Glomerular visceral epithelial cell (primary cell): Measurements from ENCODE around the gene SP140.
"Not testable (repeated sequence)": the region's sequence is repeated elsewhere in the genome, so short reads cannot be mapped to it uniquely, and the experiment has no call there.

ENCODE experiments used
- DNase-seq: peaks from one replicate; pipeline ENCODE4 v3.0.0-alpha.2; 2016; ENCODE audit errors: extremely low spot score

SP140 gene

DNA sequence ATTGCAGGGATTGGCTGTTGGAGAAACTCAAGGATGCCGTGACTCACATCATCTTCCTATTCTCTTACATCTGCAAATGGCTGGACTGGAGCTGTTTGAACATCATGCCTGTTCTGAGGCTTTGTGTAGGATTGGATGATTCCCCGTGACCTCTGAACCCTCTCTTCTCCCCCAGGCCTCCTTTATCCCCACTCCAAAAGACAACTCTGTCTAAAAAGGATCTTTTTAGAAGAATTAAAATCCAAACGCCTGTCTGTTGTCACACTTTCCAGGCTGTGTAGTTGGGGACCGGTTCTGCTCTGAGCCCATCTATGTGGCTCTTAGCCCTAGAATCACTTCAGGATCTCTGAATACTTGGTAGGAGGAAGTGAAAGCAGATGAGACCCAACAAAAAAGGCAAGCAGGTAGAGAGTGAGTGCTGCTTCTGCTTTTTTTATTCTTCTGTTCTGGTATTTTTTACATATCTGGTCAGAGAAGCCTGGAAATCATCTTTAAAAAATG is 565 bp downstream of the SP140 start:
- DNase-seq, result no peak

- DNase-seq, result no peak
Measured at GRCh38 chr2:230227216-230227615, 1.7 kb downstream of the SP140 start.

GRCh38 chr2:230230087-230230486 is 4.6 kb downstream of the SP140 start:
- DNase-seq, result peak; percentile 88

DNA sequence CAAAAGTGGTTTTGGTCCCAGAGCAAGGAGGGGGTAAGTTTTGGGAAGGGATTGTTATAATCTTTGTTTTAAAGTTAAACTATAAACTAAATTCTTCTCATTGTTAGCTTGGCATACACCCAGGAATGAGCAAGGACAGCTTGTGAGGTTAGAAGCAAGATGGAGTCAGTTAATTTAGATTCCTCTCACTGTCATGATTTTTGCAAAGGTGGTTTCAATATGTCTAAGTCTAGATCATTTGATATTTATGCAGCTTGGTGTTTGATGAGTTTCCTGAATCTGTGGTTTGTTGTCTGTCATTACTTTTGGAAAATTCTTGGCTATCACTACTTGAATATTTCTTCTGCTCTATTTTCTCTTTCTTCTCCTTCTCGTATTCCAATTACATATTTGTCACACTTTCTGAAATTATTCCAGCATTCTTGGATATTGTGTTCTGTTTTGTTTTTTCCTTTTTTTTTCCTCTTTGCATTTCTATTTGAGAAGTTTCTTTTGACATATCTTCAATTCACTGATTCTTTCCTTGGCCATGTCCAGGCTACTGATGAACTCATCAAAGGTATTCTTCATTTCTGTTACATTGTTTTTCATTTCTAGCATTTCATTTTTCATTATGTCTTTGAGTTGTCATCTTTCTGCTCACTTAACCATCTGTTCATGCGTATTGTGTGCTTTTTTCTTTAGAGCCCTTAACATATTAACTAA is 5.1 kb downstream of the SP140 start:
- no peak for DNase-seq

DNA sequence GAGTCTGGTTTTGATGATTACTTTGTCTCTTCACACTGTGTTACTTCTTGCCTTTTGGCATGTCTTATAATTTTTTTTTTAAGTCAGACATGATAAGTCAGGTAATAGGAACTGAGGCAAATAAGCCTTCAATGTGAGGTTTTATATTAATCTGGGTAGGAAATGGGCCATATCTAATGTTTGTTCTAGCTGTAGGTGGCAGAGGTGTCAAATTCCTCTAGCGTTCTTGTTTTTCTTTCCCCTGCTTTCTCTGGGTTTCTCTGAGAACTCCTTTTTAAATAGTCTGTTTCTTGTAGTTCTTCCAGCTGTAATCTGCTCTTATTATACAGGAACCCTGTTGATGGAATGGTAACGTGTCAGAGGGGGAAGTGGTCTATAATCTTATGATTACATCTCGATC is 5.7 kb downstream of the SP140 start:
- DNase-seq, result peak; percentile 15

DNA sequence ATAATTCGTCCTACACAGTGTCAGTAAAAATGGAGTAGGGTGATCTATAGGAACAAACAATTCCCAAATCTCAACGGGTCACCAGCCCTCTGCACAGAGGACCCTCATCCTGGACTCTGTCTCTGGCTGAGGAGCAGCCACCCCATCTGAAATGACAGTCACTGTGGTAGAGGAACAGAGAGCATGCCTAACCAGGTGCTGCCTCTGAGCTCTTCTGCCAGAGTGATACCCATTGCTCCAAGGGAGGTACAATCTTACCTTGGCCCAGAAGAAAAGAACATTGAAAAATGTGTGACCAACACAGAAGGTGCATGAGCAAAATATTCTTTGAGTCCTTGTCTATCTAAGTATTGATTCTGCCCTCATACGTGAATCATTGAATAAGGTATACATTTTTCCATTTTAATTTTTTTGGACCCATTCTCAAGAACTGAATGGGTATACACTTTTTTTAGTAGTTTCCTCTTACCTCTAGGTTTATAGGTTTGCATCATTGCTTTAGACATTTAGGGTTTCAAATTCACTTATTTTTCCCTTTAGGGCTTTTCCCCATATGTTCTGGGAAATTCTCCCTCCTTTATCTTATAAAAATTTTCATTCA is 8.7 kb downstream of the SP140 start:
- no peak for DNase-seq

DNA sequence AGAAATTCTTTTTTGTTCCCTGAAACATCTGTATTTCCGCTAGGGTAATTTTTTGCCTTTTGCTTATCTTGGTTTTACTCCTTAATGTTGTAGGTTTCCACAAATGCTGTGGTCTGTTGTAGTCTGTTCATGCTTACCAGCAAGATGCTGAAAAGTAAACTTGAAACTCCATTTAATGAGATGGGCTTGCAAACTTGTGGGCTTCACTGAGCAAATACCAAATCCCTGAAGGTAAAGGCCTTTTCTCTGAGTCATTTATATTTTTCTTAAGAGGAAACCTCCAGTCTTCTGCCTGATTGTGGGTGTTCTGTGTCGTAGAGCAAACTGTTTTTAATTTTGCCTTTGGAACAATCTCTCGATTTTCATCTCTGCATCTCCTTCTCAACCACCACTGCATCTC is 9.3 kb downstream of the SP140 start:
- peak; percentile 8 for DNase-seq

DNA sequence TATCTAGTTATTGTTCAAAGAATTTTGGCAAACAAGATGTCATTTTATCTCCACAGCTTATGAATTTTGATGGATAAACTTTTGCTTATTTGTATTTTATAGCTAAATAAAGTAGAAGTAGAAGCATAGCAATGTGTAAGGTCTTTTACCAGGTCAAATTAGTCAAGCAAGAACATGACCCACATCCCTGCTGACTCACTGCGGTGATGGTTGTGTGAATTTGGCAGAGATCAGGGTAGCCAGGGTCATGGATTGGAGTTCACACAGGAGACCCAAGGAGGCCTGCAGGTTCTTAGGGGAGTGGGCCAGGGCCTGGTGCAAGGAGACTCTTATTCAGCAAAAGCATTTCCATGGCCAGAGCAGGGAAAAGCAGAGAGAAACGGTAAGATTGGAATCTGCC is 18.7 kb downstream of the SP140 start:
- DNase-seq, result no peak

- DNase-seq, result no peak
Measured at GRCh38 chr2:230246206-230246605, 20.7 kb downstream of the SP140 start.

- no peak for DNase-seq
Measured at GRCh38 chr2:230250231-230250630, 24.7 kb downstream of the SP140 start.

DNA sequence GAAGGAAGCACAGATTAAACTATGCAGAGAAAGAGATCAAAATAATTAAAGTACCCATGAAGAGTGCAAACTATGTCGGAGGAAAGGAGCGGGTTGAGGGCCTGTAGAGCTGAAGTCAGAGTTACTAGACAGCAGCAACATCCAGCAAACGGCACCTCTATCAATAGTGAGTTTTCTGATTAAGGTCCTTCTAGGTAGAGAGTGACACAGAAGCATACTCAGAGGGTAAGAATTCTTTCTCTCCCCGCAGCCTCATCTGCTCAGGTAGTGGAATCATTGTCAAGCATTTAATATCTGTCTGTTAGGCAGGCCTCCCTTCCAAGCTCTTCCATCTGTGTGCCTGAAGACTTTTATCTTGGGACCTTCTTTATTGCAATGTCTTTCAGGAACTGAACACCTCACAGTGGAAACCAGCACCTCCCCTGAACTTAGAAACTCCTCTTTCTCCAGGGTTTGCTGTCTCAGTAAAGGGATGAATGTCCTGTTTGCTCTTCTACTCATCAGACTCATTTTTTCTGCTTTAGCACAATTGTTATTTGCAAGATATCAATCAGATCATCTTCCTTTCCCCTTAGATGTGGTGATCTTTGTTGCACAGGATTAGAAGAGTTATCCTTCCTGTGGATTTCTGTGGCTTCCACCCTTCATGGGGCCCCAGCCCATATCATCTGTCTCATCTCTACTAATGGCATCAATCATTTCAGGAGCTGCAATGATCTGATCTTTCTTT is 28.8 kb downstream of the SP140 start:
- DNase-seq, result no peak

DNA sequence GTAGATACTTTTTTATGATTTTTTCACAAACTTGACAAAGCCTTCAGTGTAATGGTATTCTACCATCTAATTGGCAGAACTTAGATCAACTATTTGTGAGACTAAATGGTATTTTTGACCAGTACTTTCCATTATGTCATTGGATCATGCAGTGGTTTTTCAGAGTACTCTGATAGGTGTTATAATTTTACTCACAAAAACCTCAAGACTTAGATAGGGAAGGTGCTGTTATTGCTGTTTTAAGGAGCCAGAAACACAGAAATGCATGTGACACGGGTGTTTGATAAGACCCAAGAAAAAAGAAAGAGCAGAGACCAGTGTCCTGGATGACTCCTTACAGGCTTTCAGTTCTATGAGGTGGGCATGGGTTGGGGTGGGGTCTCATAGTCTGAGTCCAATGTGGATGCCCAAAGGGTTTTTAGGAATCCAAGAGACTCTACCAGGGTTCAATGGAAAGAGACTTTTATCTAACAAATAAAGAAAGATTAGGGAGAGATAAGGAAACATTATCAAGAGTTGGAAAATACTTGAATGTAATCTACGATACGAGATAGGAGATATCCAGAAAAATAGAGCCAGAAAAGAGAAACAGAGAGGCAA is 31.3 kb downstream of the SP140 start:
- no peak for DNase-seq

DNA sequence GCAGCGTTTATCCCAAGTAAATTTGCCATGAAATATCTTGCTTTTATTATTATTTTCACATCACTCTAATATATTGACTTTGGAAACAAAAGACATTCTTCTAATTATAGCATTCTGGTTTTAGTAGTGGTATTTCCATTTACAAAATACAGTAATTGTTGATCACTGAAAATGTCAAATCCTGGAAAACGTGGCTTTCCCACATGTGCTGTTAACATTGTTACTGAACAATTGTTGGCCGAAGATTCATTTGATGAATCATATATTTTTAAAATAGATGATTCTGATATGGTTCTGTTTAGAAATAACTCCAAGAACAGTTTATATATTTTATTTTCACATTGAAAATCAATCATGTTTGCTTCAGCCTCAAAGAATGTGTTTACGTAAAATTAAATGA is 32.9 kb downstream of the SP140 start:
- no peak for DNase-seq

DNA sequence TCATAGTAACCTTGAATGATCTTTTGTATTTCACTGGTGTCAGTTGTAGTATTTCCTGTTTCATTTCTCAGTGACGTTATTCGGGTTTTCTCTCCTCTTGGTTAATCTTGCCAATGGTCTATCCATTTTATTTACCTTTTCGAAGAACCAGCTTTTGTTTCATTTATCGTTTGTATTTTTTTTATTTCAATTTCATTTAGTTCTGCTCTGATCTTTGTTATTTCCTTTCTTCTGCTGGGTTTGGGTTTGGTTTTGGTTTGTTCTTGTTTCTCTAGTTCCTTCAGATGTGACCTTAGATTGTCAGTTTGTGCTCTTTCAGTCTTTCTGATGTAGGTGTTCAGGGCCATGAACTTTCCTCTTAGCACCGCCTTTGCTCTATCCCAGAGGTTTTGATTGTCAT is 36.7 kb downstream of the SP140 start:
- DNase-seq, result no peak

DNA sequence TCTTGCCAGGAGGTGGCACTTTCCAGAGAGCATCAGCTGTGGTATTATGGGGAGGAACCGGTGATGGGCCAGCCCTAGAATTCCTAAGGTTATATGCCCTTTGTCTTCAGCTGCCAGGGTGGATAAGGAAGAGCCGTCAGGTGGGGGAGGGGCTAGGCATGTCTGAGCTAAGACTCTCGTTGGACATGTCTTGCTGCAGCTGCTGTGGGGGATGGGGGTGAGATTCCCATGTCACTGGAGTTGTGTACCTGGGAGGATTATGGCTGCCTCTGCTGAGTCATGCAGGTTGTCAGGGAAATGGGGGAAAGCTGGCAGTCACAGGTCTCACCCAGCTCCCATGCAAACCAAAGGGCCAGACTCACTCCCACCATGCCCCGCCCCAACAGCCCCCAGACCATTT is 39.4 kb downstream of the SP140 start:
- DNase-seq, result not testable (repeated sequence)

DNA sequence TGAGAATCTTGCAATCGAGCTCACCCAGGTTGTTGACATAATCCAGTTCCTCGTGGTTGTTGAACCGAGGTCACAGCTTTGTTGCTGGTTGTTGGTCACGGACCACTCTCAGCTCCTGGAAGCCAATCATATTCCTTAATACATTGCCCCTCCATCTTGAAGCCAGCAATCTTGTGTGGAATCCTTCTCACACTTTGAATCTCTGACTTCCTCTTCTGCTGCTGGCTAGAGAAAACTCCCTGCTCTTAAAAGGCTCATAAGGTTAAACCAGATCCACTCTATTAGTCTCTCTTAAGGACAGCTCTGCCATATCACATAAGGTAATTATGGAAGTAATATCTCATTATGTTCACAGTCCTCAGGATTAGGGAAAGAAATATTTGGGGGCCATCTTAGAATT is 41.1 kb downstream of the SP140 start:
- DNase-seq, result no peak

- DNase-seq, result no peak
Measured at GRCh38 chr2:230267059-230267458, 41.5 kb downstream of the SP140 start.

DNA sequence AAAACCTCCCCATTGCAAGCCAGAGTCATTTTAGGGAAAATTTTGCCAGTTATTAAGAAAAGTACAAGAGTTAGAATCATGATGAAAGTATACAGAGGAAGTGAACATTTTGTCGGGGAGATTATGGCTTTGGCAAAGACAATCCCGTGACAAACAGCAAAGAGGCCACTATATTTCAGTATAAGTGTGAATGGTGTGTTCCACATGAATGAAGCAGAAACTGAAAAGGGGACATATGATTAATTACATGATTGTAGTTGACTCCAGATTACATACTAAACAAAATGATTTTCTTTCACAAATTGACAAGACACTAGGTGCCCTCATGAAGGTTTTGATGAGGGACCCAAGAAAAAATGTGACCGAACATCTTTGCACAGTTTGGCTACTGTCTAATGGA is 42.0 kb downstream of the SP140 start:
- DNase-seq, result no peak

- peak; percentile 6 for DNase-seq
Measured at GRCh38 chr2:230268606-230269243, 43.2 kb downstream of the SP140 start.

- DNase-seq, result no peak
Measured at GRCh38 chr2:230269715-230270114, 44.2 kb downstream of the SP140 start.

DNA sequence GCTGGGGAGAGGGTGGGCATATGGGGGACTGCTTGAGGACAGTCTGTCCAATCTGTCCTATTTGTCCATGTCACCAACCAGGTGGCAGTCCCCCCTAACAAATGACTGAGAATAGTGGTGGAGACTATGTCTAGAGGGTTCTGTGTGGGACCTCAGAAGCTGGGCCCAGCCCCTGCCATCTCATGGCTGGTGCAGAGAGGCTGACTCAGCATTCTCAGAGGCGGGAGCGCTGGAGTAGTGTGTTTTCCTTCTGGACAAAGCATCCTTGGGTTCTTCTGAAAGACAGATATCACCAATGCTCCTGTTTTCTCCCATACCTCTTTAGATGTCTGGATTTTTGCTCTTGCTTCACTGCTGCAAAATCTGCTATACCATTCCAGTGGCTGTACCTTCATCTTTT is 57.4 kb downstream of the SP140 start:
- DNase-seq, result no peak

DNA sequence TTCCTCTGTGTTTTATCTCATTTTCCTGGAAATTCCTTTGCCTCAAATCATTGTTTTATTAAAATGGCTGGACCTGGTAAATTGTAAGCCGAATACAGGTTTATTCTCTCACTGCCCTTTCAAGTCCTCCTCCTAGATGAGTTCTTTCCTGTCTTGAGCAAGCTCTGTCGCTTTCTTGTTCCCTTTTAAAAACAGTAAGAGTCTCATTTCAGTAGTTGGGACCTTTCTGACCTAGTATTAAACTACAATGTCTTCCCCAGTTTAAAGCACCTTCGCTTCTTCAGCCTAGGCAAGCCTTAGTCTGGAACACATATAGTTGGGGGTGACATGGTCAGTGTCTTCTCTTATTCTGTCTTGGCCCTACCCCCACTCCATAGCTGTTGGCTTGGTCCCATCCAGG is 60.5 kb downstream of the SP140 start:
- DNase-seq, result no peak
